ENCODE results near the gene KRTAP5-6. TPM values are rescaled to one million over a fixed set of nuclear protein-coding genes. Genes with fewer than 3 reads are reported as not detected.

The KRTAP5-6 gene
- total RNA-seq, 4 donors from 2014 or later: not detected

- H3K27ac ChIP-seq: peak overlapping the region; percentile 83 to 90 (median 88)
- no peaks in the 10 kb centered on the region for H3K36me3 ChIP-seq
- DNase-seq: peak in 1 of 2 donors; percentile 15
- ATAC-seq: no peak
- peak overlapping the region in 3 of 4 donors; percentile 44 to 62 (median 54) for H3K4me3 ChIP-seq
- intact Hi-C loops (cut with DNase I; ENCODE audit: low total_unique reads): loop anchor here (5.0 kb wide), 1 partner anchor 180 kb away; no protein-coding TSS in a partner anchor
- in situ Hi-C loops (cut with MboI; ENCODE audit: low sequenced_read_pairs in 4 of 4): no loop called here
- peaks cover 54 to 69% of the 10 kb centered on the region in 2 donors for H3K4me1 ChIP-seq
- TF ChIP-seq POLR2A (IDR thresholded peaks at IDR 0.05) (no peak), CTCF (IDR thresholded peaks at IDR 0.05 in 4 of 5, conservative IDR thresholded peaks at IDR 0.05 in 1 of 5) (no peak)
- H3K27me3 ChIP-seq: no peaks in the 10 kb centered on the region
- no peaks in the 10 kb centered on the region for H3K9me3 ChIP-seq
These were observed 50.2 kb downstream of the KRTAP5-6 start for GRCh38 chr11:1746956-1747752.

Other genes with a start within 250 kb of the KRTAP5-6 start
- 10 to 100 TPM; 21.1 to 71.5 (median 48.3) TPM for gene MOB2, start 210.4 kb upstream of the KRTAP5-6 start, total RNA-seq
- gene DUSP8, start 124.9 kb upstream of the KRTAP5-6 start, total RNA-seq: 10 to 100 TPM in 1 of 4 donors, 1 to 10 TPM in 3; 2.6 to 25.9 (median 6.3) TPM
- gene KRTAP5-1, start 111.9 kb upstream of the KRTAP5-6 start, total RNA-seq: not detected
- gene KRTAP5-2, start 98.9 kb upstream of the KRTAP5-6 start, total RNA-seq: not detected
- gene KRTAP5-3, start 88.7 kb upstream of the KRTAP5-6 start, total RNA-seq: not detected
- not detected for gene KRTAP5-4, start 75.1 kb upstream of the KRTAP5-6 start, total RNA-seq
- not detected for gene KRTAP5-5, start 67.4 kb upstream of the KRTAP5-6 start, total RNA-seq
- 1 to 10 TPM; 1.1 to 7.2 (median 4.9) TPM for gene IFITM10, start 53.4 kb downstream of the KRTAP5-6 start, total RNA-seq
- 100 to 1,000 TPM; 490 to 981 (median 845) TPM for gene CTSD, start 66.7 kb downstream of the KRTAP5-6 start, total RNA-seq
- gene SYT8, start 137.8 kb downstream of the KRTAP5-6 start, total RNA-seq: not detected
- 1,000 to 10,000 TPM; 1,499 to 3,728 (median 2,254) TPM for gene TNNI2, start 141.8 kb downstream of the KRTAP5-6 start, total RNA-seq
- gene LSP1, start 155.9 kb downstream of the KRTAP5-6 start, total RNA-seq: 10 to 100 TPM in 1 of 4 donors, 1 to 10 TPM in 3; 3.0 to 13.5 (median 5.5) TPM
- 1 to 10 TPM in 2 of 4 donors, under 1 TPM in 2; 0.16 to 2.3 (median 1.0) TPM for gene PRR33, start 194.7 kb downstream of the KRTAP5-6 start, total RNA-seq
- gene TNNT3, start 222.5 kb downstream of the KRTAP5-6 start, total RNA-seq: 1,000 to 10,000 TPM; 1,260 to 3,441 (median 1,835) TPM

Measured in gastrocnemius medialis (tissue), 4 donors.